ENCODE results near the gene DIS3L2. TPM values are rescaled to one million over a fixed set of nuclear protein-coding genes. Genes with fewer than 3 reads are reported as not detected.

Gene DIS3L2
- total RNA-seq, 2 donors from 2014 or later, result 22.6 to 32.3 TPM

- TF ChIP-seq, protein P1, sequence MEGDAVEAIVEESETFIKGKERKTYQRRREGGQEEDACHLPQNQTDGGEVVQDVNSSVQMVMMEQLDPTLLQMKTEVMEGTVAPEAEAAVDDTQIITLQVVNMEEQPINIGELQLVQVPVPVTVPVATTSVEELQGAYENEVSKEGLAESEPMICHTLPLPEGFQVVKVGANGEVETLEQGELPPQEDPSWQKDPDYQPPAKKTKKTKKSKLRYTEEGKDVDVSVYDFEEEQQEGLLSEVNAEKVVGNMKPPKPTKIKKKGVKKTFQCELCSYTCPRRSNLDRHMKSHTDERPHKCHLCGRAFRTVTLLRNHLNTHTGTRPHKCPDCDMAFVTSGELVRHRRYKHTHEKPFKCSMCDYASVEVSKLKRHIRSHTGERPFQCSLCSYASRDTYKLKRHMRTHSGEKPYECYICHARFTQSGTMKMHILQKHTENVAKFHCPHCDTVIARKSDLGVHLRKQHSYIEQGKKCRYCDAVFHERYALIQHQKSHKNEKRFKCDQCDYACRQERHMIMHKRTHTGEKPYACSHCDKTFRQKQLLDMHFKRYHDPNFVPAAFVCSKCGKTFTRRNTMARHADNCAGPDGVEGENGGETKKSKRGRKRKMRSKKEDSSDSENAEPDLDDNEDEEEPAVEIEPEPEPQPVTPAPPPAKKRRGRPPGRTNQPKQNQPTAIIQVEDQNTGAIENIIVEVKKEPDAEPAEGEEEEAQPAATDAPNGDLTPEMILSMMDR (IDR thresholded peaks at IDR 0.05), result no peak
- no peak for DNase-seq
- no peak overlapping the region for H3K4me3 ChIP-seq
- peaks cover 7% of the 10 kb centered on the region for H3K27me3 ChIP-seq
- no peaks in the 10 kb centered on the region for H3K36me3 ChIP-seq
- H3K9ac ChIP-seq (ENCODE audit: low read depth in 2 of 2, low read length in 2 of 2), result no peak overlapping the region
- H3K27ac ChIP-seq, result no peak overlapping the region
- intact Hi-C loops (cut with DNase I), result loop anchor here (5.0 kb wide), 1 partner anchor 408 kb away; no protein-coding TSS in a partner anchor
- no peaks in the 10 kb centered on the region for H3K4me1 ChIP-seq
- no peaks in the 10 kb centered on the region for H3K9me3 ChIP-seq
Measured at GRCh38 chr2:231919341-231920035, 42.0 kb upstream of the DIS3L2 start.

DNA sequence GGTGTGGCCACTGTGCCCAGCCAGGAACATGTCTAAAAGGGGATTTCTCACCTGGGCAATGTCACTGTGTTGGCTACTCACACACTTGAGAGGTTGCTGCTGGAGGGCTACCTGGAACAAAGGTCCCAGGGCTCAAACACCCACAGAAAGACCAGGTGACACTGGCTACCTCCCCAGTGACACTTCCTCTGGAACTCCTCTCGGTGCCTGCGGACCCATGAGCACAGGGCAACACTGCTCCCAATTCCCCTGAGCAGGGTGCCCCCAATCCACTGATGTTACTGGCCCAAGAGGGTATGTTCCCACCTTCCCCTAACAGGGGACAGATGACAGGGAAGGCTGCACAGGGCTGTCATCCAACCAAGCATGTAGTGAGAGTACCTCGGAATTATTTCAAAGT is 41.1 kb upstream of the DIS3L2 start:
- Histone ChIP-seq H3K36me3 (no peaks in the 10 kb centered on the region), H3K27ac (no peak overlapping the region), H3K4me1 (peaks cover 1% of the 10 kb centered on the region), H3K9ac (ENCODE audit: low read depth in 2 of 2, low read length in 2 of 2) (no peak overlapping the region), H3K9me3 (no peaks in the 10 kb centered on the region), H3K4me3 (no peak overlapping the region), H3K27me3 (peaks cover 15% of the 10 kb centered on the region)
- TF ChIP-seq, protein P1 (IDR thresholded peaks at IDR 0.05), result no peak
- no peak for DNase-seq
- intact Hi-C loops (cut with DNase I), result loop anchor here (5.0 kb wide), 1 partner anchor 407 kb away; no protein-coding TSS in a partner anchor

GRCh38 chr2:231920795-231921194 is 40.7 kb upstream of the DIS3L2 start:
- H3K4me1 ChIP-seq, result peaks cover 5% of the 10 kb centered on the region
- H3K27me3 ChIP-seq, result peaks cover 19% of the 10 kb centered on the region
- H3K9me3 ChIP-seq, result no peaks in the 10 kb centered on the region
- H3K36me3 ChIP-seq, result no peaks in the 10 kb centered on the region
- TF ChIP-seq, protein P1 (IDR thresholded peaks at IDR 0.05), result no peak
- DNase-seq, result no peak
- H3K27ac ChIP-seq, result no peak overlapping the region
- intact Hi-C loops (cut with DNase I), result loop anchor here (5.0 kb wide), 1 partner anchor 407 kb away; no protein-coding TSS in a partner anchor
- H3K4me3 ChIP-seq, result no peak overlapping the region
- no peak overlapping the region for H3K9ac ChIP-seq (ENCODE audit: low read depth in 2 of 2, low read length in 2 of 2)

DNA sequence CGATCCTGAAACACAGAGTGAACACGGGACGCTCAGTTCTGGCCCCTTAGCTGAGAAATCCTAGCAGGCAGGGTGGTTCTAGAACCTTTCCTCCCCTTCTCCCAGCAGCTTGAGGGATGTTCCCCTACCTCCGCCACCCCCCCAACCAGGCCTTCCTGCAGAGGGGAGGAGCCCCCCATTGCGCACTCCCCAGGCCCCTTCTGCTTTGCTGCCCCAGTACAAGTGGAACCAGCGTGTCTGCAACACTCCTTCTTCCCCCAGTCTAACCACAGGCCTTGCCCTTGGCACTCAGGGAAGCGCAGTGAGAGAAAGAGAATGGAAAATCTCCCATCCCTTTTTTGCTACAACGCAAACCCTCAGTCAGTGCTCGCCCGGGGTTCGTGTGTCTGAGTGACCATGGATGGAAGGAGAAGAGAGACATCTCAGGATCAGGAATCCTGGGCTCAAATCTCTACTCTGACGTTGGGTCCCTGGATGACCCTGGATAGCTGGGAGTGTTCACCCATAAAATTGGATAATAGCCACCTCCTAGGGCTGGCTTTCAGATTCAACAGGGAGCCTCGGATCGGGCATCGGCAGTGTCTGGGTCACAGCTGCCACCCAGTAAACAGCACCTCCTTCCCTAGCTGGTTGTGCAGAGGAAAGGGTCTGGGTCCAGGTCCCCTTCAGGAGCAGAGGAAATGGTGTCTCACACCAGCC is 39.1 kb upstream of the DIS3L2 start:
- Histone ChIP-seq H3K27me3 (peaks cover 36% of the 10 kb centered on the region), H3K9me3 (no peaks in the 10 kb centered on the region), H3K36me3 (no peaks in the 10 kb centered on the region), H3K4me1 (peaks cover 9% of the 10 kb centered on the region), H3K27ac (no peak overlapping the region), H3K9ac (ENCODE audit: low read depth in 2 of 2, low read length in 2 of 2) (no peak overlapping the region), H3K4me3 (no peak overlapping the region)
- intact Hi-C loops (cut with DNase I), result loop anchor here (5.0 kb wide), 1 partner anchor 405 kb away; no protein-coding TSS in a partner anchor
- TF ChIP-seq, protein P1 (IDR thresholded peaks at IDR 0.05), result no peak
- no peak for DNase-seq

GRCh38 chr2:231923010-231923344 is 38.5 kb upstream of the DIS3L2 start:
- Histone ChIP-seq H3K27me3 (peaks cover 41% of the 10 kb centered on the region), H3K4me1 (peaks cover 9% of the 10 kb centered on the region), H3K4me3 (no peak overlapping the region), H3K9me3 (no peaks in the 10 kb centered on the region), H3K36me3 (no peaks in the 10 kb centered on the region), H3K27ac (no peak overlapping the region), H3K9ac (ENCODE audit: low read depth in 2 of 2, low read length in 2 of 2) (no peak overlapping the region)
- intact Hi-C loops (cut with DNase I), result loop anchor here (5.0 kb wide), 1 partner anchor 404 kb away; no protein-coding TSS in a partner anchor
- no peak for DNase-seq
- TF ChIP-seq, protein P1 (IDR thresholded peaks at IDR 0.05), result no peak
